ENCODE results near the gene DUSP28.

GRCh38 chr2:240605867-240606743 is 45.9 kb downstream of the DUSP28 start:
- TF ChIP-seq, protein P1, sequence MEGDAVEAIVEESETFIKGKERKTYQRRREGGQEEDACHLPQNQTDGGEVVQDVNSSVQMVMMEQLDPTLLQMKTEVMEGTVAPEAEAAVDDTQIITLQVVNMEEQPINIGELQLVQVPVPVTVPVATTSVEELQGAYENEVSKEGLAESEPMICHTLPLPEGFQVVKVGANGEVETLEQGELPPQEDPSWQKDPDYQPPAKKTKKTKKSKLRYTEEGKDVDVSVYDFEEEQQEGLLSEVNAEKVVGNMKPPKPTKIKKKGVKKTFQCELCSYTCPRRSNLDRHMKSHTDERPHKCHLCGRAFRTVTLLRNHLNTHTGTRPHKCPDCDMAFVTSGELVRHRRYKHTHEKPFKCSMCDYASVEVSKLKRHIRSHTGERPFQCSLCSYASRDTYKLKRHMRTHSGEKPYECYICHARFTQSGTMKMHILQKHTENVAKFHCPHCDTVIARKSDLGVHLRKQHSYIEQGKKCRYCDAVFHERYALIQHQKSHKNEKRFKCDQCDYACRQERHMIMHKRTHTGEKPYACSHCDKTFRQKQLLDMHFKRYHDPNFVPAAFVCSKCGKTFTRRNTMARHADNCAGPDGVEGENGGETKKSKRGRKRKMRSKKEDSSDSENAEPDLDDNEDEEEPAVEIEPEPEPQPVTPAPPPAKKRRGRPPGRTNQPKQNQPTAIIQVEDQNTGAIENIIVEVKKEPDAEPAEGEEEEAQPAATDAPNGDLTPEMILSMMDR (IDR thresholded peaks at IDR 0.05; ENCODE audit: low read depth, low read length) = no peak
- no peak for TF ChIP-seq EZH2phosphoT487 (IDR thresholded peaks at IDR 0.05; ENCODE audit: low read depth)

All from OCI-LY3 (cell line).